Thyroid gland (tissue), 4 donors: ENCODE results near the gene OGA. TPM values are rescaled to one million over a fixed set of nuclear protein-coding genes. Genes with fewer than 3 reads are reported as not detected.

Experiments
- DNase-seq, 2 donors: peaks; one replicate each; pipeline ENCODE4 v3.0.0-alpha.2; 2019
- H3K27ac ChIP-seq, 3 donors: fragments of 200-600 bp; sonication (generic); 1 replicate in 2 of 3; 2 replicates in 1 of 3; pipeline ENCODE4 v1.5.1; 2016 to 2019; ENCODE audit warnings: mild to moderate bottlenecking in 1 of 3, moderate library complexity in 1 of 3
- H3K27me3 ChIP-seq: fragments of 200-600 bp; sonication (generic); one replicate; pipeline ENCODE4 v1.5.1; 2019
- H3K36me3 ChIP-seq, 2 donors: fragments of 200-600 bp; sonication (generic); one replicate each; pipeline ENCODE4 v1.5.1; 2016 to 2019
- H3K4me1 ChIP-seq, 2 donors: fragments of 200-600 bp; sonication (generic); one replicate each; pipeline ENCODE4 v1.5.1; 2017 to 2019
- H3K4me3 ChIP-seq, 3 donors: fragments of 200-600 bp; sonication (generic); replicated peaks in 1 of 3; 1 replicate in 2 of 3; 2 replicates in 1 of 3; pipeline ENCODE4 v1.5.1; 2016; ENCODE audit warnings: mild to moderate bottlenecking in 1 of 3
- H3K9me3 ChIP-seq: fragments of 200-600 bp; sonication (generic); one replicate; pipeline ENCODE4 v1.5.1; 2017
- POLR2A ChIP-seq, 2 donors: fragments of 450-650 bp; IDR thresholded peaks; one replicate each; pipeline ENCODE4 v1.6.1; 2017; ENCODE audit warnings: antibody characterized with exemption in 2 of 2, mild to moderate bottlenecking in 2 of 2, moderate library complexity in 1 of 2
- WGBS, 2 donors: methylation state at CpG; one replicate each; pipeline ENCODE4 v1.1.5; 2017; 5-methylcytosine and 5-hydroxymethylcytosine counted together
- intact Hi-C: fragments of 100-400 bp; cut with DNase I; formaldehyde crosslinking; loops from one replicate; pipeline ENCODE4 v1.15.1; 2023
- total RNA-seq, 4 donors: library from RNA; depleted of rRNA; stranded (reverse); fragments of >200 nt; gene quantifications; one replicate each; pipeline ENCODE4 v1.2.3, GENCODE V29; 2016
- TF ChIP-seq, protein P1 (sequence below), 6 experiments: fragments of 200-600 bp in 3 of 6; fragments of 450-650 bp in 3 of 6; sonication (generic) in 3 of 6; IDR thresholded peaks; one replicate each; pipeline ENCODE4 v1.5.1; 2016 to 2019; ENCODE audit warnings: antibody characterized with exemption in 6 of 6, mild to moderate bottlenecking in 2 of 6, inconsistent platforms in 1 of 6, moderate library complexity in 1 of 6

The OGA gene
- total RNA-seq, 4 donors from 2014 or later = 114 to 205 (median 157) TPM

DNA sequence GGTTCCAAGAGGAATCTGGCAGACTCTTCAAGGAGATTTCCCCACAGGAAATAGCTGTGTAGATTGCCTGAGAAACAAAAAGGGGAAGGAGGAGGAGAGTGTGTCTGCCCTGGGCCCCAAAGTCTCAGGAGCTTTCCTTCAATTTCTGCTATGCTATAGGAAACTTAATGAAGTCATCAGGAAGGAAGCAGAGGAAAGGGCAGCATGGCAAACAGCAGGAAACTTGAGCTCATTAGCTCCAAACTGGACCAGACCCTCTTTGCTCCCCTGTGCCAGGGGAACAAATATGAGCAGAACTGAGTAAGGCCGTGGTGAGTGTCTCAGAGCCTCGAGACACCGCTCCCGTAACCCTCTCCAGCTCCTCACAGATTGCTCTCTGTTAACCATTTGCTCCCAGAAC lies 30.2 kb upstream of the OGA start:
- Histone ChIP-seq H3K27me3 (no peaks in the 10 kb centered on the region), H3K9me3 (no peaks in the 10 kb centered on the region), H3K27ac (no peak overlapping the region), H3K36me3 (peaks cover 0 to 9% of the 10 kb centered on the region in 2 donors), H3K4me3 (no peak overlapping the region), H3K4me1 (peaks cover 4 to 14% of the 10 kb centered on the region in 2 donors)
- TF ChIP-seq POLR2A (IDR thresholded peaks at IDR 0.05) = no peak
- TF ChIP-seq, protein P1, sequence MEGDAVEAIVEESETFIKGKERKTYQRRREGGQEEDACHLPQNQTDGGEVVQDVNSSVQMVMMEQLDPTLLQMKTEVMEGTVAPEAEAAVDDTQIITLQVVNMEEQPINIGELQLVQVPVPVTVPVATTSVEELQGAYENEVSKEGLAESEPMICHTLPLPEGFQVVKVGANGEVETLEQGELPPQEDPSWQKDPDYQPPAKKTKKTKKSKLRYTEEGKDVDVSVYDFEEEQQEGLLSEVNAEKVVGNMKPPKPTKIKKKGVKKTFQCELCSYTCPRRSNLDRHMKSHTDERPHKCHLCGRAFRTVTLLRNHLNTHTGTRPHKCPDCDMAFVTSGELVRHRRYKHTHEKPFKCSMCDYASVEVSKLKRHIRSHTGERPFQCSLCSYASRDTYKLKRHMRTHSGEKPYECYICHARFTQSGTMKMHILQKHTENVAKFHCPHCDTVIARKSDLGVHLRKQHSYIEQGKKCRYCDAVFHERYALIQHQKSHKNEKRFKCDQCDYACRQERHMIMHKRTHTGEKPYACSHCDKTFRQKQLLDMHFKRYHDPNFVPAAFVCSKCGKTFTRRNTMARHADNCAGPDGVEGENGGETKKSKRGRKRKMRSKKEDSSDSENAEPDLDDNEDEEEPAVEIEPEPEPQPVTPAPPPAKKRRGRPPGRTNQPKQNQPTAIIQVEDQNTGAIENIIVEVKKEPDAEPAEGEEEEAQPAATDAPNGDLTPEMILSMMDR (IDR thresholded peaks at IDR 0.05) = no peak
- 63 to 69% methylated on average over 4 of the region's 4 CpGs for WGBS, 2 donors
- intact Hi-C loops = no loop called here
- no peak for DNase-seq

DNA sequence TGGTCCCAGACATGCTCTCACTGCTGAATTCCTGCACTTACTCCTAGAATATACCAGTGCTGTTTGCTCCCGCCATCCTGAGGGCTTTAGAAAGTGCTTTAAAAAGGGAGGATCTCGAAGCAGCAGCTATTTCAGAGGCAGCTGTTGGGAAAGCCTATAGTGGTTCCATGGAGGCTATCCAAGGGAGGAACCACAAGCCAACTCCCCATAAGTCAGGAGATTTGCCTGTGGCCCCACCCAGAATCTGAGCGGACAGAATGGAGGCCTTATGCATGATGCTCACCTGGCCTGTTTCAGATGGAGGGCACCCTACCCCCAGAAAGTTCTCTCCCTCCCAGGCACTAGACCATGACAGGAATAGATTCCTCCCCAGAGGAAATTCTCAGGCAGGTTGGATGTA lies 27.6 kb upstream of the OGA start:
- H3K36me3 ChIP-seq = peaks cover 0 to 9% of the 10 kb centered on the region in 2 donors
- intact Hi-C loops = no loop called here

DNA sequence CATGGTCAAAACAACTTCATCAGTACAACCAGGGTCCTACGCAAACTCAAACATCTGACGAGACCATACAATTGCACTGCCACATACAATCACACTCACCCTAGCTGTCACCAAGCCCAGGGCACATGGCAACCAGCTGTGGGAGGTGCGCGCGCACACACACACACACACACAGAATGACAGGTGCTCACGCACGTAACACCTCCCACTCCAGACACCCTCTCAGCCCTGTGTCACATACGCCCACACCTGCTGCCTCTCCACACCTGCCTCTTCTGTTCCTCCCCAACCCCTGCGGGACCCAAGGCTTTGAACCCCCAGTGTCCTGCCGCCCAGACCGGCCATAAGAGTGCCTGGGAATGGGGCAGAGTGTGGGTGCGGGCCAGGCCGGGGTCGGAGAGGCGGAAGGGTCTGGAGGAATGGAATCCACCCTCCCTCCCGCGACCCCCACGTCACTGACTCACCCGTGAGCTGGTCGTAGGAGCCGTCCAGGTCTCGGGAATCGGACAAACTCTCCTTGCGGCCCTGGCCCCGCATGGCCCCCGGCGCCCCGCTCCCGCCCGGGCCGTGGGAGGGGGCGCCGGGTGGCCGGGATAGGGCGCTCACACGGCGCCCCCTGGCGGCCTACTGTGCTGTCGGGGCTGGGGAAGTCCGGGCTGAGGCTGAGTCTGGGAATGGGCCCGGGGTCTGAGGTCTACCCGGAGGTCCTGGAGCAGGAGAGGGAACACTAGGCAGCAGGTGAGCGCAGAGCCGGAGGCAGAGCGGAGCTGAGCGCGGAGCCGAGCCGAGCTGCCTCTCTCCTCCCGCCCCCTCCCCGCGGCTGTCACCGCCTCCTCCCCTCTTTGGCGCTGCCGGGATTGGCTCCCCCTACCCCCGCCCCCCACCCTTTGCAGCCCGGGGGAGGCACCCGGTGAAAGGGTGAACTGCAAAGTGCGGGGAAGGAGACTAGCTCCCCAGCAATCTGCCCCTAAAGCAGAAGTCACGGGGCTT lies 25.1 kb upstream of the OGA start, which contains the start of gene KCNIP2:
Gene KCNIP2, minus strand, starts transcription at position 769 of the 990 bp plus-strand sequence. Its CDS starts 232 bp downstream, at position 537.
- TF ChIP-seq POLR2A (IDR thresholded peaks at IDR 0.05) = no peak
- TF ChIP-seq, protein P1 (IDR thresholded peaks at IDR 0.05) = peak in 3 of 6 experiments; percentile 11 to 56 (median 17)
- WGBS, 2 donors = 34 to 42% methylated on average over 27 to 28 of the region's 60 CpGs
- H3K27ac ChIP-seq = no peak within 1 kb of the TSS
- H3K9me3 ChIP-seq = no peaks in the 10 kb centered on the region
- H3K36me3 ChIP-seq = peaks cover 0 to 9% of the 10 kb centered on the region in 2 donors
- no peaks in the 10 kb centered on the region for H3K27me3 ChIP-seq
- peak in 1 of 2 donors; percentile 18 for DNase-seq
- intact Hi-C loops = no loop called here
- H3K4me1 ChIP-seq = peaks cover 25 to 26% of the 10 kb centered on the region in 2 donors
- H3K4me3 ChIP-seq = no peak within 1 kb of the TSS

More for the DNA sequence above, 27.6 kb upstream of the OGA start:
- DNase-seq = no peak
- H3K9me3 ChIP-seq = no peaks in the 10 kb centered on the region
- peaks cover 11 to 14% of the 10 kb centered on the region in 2 donors for H3K4me1 ChIP-seq
- WGBS, 2 donors = 97 to 100% methylated on average over 3 of the region's 3 CpGs
- H3K27me3 ChIP-seq = no peaks in the 10 kb centered on the region
- TF ChIP-seq, protein P1 (IDR thresholded peaks at IDR 0.05) = no peak
- TF ChIP-seq POLR2A (IDR thresholded peaks at IDR 0.05) = no peak
- no peak overlapping the region for H3K27ac ChIP-seq
- no peak overlapping the region for H3K4me3 ChIP-seq

DNA sequence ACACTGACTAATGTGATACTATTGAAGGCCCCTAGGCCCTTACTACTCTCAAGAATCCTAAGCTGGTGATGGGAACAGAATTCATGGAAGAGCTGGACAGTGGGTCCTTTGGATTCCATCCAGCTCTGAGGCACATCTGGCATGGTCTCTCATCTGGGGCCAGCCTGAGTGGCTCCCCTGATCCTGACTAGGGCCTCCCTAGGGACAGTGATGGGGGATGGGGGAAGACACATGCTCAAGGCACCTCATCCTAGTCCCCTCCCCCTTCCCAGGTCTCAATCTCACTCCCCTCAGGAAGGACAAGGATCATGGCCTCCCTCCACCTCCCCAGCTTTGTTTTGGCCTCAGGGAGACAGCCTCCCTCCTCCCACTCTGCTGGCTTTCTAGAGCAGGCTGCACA lies 23.6 kb upstream of the OGA start:
- Histone ChIP-seq H3K4me1 (peaks cover 25 to 26% of the 10 kb centered on the region in 2 donors), H3K27ac (no peak overlapping the region), H3K9me3 (no peaks in the 10 kb centered on the region), H3K27me3 (no peaks in the 10 kb centered on the region), H3K36me3 (no peaks in the 10 kb centered on the region), H3K4me3 (no peak overlapping the region)
- TF ChIP-seq, protein P1 (IDR thresholded peaks at IDR 0.05) = no peak
- no peak for TF ChIP-seq POLR2A (IDR thresholded peaks at IDR 0.05)
- no peak for DNase-seq
- intact Hi-C loops = loop anchor here (2.0 kb wide), 1 partner anchor 167 kb away; no protein-coding TSS in a partner anchor
